ENCODE results near the gene BRD2. TPM values are rescaled to one million over a fixed set of nuclear protein-coding genes. Genes with fewer than 3 reads are reported as not detected.
"Not testable (repeated sequence)": the region's sequence is repeated elsewhere in the genome, so short reads cannot be mapped to it uniquely, and the experiment has no call there.

The BRD2 gene
- total and polyA plus RNA-seq, 5 donors = 73.1 to 100 (median 85.6) TPM

DNA sequence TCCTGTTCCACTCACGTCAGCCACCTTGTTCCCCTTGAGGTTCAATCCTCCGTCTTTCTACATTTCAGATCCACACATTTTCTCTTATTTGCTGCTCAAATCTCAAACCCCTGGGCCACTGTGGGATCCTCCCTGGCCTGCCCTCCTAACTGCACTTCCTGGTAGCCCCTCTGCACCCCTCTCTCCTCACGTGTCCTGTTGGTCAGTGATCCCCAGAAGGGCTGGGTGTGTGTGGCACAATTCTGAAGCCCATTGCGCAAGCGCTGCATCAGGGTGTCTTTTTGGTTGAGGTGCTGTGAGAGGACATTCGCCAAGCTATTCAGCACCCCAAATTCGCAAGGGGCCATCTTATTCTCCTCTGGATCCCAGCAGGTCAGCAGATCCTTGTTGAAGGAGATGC is 29.9 kb upstream of the BRD2 start:
- Histone ChIP-seq H3K4me3 (ENCODE audit: low read length) (no peak overlapping the region), H3K9me3 (ENCODE audit: control insufficient read depth, low read length) (no peaks in the 10 kb centered on the region), H3K27ac (ENCODE audit: low read length) (no peak overlapping the region), H3K27me3 (ENCODE audit: control insufficient read depth, insufficient read depth) (no peaks in the 10 kb centered on the region), H3K4me1 (ENCODE audit: control insufficient read depth, insufficient read depth, low read length) (peaks cover 2% of the 10 kb centered on the region)
- no peak for ATAC-seq
- 86% methylated on average over 7 of the region's 7 CpGs for WGBS
- DNase-seq = no peak
- intact Hi-C loops (cut with DNase I) = loop anchor here in 1 of 4 donors (5.0 kb wide), 1 partner anchor 39 kb away; no protein-coding TSS in a partner anchor

GRCh38 chr6:32940656-32941213 is 27.7 kb upstream of the BRD2 start, which contains the start of gene HLA-DMB:
TSS of gene HLA-DMB (minus strand) at chr6:32941028. CDS start at chr6:32940807, 221 bp downstream.
- H3K27me3 ChIP-seq (ENCODE audit: control insufficient read depth, insufficient read depth) = no peaks in the 10 kb centered on the region
- WGBS = 14% methylated on average over 9 of the region's 9 CpGs
- H3K27ac ChIP-seq (ENCODE audit: low read length) = peak within 1 kb of the TSS; percentile 97
- peak within 1 kb of the TSS; percentile 58 for H3K4me3 ChIP-seq (ENCODE audit: low read length)
- DNase-seq (peak in 2 of 3 donors; percentile 49 to 52), ATAC-seq (peak; percentile 95 to 97)
- H3K4me1 ChIP-seq (ENCODE audit: control insufficient read depth, insufficient read depth, low read length) = peaks cover 2% of the 10 kb centered on the region
- intact Hi-C loops (cut with DNase I) = no loop called here
- no peaks in the 10 kb centered on the region for H3K9me3 ChIP-seq (ENCODE audit: control insufficient read depth, low read length)

- H3K27ac ChIP-seq (ENCODE audit: low read length) = peak overlapping the region; percentile 97
- intact Hi-C loops (cut with DNase I) = no loop called here
- no peak overlapping the region for H3K4me3 ChIP-seq (ENCODE audit: low read length)
- H3K4me1 ChIP-seq (ENCODE audit: control insufficient read depth, insufficient read depth, low read length) = peaks cover 2% of the 10 kb centered on the region
- ATAC-seq (peak in 1 of 2 donors; percentile 16), DNase-seq (peak in 1 of 3 donors; percentile 34)
- H3K9me3 ChIP-seq (ENCODE audit: control insufficient read depth, low read length) = no peaks in the 10 kb centered on the region
- WGBS = 60% methylated on average over 7 of the region's 7 CpGs
- no peaks in the 10 kb centered on the region for H3K27me3 ChIP-seq (ENCODE audit: control insufficient read depth, insufficient read depth)
These were observed 27.1 kb upstream of the BRD2 start for GRCh38 chr6:32941214-32941768.

DNA sequence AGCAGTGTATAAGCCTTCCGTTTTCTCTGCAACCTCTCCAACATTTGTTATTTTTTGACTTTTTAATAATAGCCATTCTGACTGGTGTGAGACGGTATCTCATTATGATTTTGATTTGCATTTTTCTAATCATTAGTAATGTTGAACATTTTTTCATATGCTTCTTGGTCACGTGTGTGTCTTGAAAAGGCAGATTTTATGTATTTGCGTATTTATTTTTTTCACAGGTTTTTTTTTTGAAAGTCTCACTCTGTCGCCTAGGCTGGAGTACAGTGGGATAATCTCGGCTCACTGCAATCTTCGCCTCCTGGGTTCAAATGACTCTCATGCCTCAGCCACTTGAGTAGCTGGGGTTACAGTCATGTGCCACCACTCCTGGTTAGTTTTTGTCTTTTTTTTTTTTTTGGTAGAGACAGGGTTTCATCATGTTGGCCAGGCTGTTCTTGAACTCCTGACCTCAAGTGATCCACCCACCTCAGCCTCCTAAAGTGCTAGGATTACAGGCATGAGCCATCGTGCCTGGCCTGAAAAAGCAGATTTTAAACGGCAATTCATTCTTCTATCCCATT is 25.8 kb upstream of the BRD2 start:
- ATAC-seq; H3K4me1 ChIP-seq (ENCODE audit: control insufficient read depth, insufficient read depth, low read length); H3K4me3 ChIP-seq (ENCODE audit: low read length); intact Hi-C loops (cut with DNase I); H3K27ac ChIP-seq (ENCODE audit: low read length); DNase-seq; H3K9me3 ChIP-seq (ENCODE audit: control insufficient read depth, low read length); H3K27me3 ChIP-seq (ENCODE audit: control insufficient read depth, insufficient read depth): not testable (repeated sequence)
- WGBS = 88% methylated on average over 9 of the region's 9 CpGs

GRCh38 chr6:32943864-32944649 is 24.3 kb upstream of the BRD2 start:
- H3K4me1 ChIP-seq (ENCODE audit: control insufficient read depth, insufficient read depth, low read length) = peaks cover 2% of the 10 kb centered on the region
- intact Hi-C loops (cut with DNase I) = no loop called here

DNA sequence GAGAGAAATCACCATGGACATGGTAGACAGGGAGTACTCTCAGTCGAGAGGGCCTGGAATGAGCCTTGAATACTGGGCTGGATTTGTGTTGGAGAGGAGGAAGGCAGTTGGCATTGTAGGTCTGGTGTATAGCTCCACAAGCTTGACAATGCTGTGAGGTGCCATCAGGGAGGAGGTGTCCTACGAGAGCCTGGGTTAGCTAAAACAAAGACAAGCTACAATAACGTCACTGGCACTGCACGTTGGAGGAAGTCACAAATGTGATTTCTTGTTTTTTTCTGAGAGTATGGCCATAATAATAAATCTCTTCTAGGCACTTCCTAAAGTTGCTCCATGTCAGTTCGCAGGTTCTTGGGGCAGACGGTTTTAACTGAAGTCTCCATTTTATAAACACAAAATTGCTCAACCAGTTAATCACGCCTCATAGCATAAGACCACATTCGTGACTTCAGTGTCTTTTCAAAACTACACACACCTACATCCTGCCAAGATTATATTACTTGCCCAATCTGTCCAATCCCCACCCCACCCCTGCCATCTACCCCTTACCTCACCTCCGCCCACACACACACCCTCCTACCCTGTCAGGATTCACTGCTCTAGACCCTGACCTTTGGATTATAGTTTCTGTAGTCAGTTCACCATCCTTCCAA is 23.2 kb upstream of the BRD2 start:
- Histone ChIP-seq H3K4me3 (ENCODE audit: low read length) (no peak overlapping the region), H3K4me1 (ENCODE audit: control insufficient read depth, insufficient read depth, low read length) (peaks cover 2% of the 10 kb centered on the region), H3K27me3 (ENCODE audit: control insufficient read depth, insufficient read depth) (no peaks in the 10 kb centered on the region), H3K9me3 (ENCODE audit: control insufficient read depth, low read length) (no peaks in the 10 kb centered on the region), H3K27ac (ENCODE audit: low read length) (no peak overlapping the region)
- intact Hi-C loops (cut with DNase I) = no loop called here
- no peak for DNase-seq
- no peak for ATAC-seq
- WGBS = 80% methylated on average over 9 of the region's 9 CpGs

More at GRCh38 chr6:32943864-32944649, 24.3 kb upstream of the BRD2 start:
- Histone ChIP-seq H3K4me3 (ENCODE audit: low read length) (peak overlapping the region; percentile 4), H3K27ac (ENCODE audit: low read length) (no peak overlapping the region), H3K9me3 (ENCODE audit: control insufficient read depth, low read length) (no peaks in the 10 kb centered on the region), H3K27me3 (ENCODE audit: control insufficient read depth, insufficient read depth) (no peaks in the 10 kb centered on the region)
- DNase-seq = peak in 2 of 3 donors; percentile 49 to 57
- ATAC-seq = peak; percentile 31 to 47
- WGBS = 70% methylated on average over 4 of the region's 4 CpGs

DNA sequence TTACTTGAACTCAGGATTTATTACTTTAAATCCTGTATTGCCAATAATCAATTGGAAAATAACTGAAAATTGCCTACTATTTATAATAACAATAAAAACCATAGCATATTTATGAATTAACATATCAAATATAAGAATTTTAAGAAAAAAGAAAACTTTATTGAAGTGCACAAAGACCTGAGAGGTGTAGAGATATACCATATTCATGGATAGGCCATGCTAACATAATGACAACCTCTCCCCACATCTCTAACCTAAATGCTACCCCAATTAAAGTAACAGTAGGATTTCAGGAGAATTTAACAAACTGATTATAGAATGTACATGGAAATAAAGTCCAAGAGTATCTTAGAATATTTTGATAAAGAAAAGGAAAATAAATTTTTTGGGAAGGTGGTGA is 22.4 kb upstream of the BRD2 start:
- H3K27ac ChIP-seq (ENCODE audit: low read length) = no peak overlapping the region
- DNase-seq = no peak
- intact Hi-C loops (cut with DNase I) = no loop called here

DNA sequence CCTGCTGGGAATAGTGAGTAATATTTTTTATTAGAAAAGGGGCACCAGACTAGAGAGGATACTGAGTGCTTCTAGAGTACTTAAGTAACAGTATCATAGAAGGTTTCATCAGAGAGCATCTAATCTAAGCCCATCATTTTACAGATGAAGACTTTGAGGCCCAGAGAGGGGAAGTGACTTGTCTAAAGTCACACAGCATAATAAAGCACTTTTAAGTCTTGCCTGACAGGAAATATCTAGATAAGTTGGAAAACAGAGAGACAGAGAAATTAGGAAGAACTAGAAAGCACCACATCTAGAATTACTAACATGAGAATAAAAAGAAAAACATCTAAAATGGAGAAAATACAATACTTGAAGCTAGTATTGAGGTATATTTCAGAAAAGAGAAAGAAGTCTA is 21.5 kb upstream of the BRD2 start:
- no peak overlapping the region for H3K27ac ChIP-seq (ENCODE audit: low read length)
- no peak for ATAC-seq

More for the DNA sequence above, 22.4 kb upstream of the BRD2 start:
- no peaks in the 10 kb centered on the region for H3K27me3 ChIP-seq (ENCODE audit: control insufficient read depth, insufficient read depth)
- no peak overlapping the region for H3K4me3 ChIP-seq (ENCODE audit: low read length)
- H3K4me1 ChIP-seq (ENCODE audit: control insufficient read depth, insufficient read depth, low read length) = peaks cover 2% of the 10 kb centered on the region
- H3K9me3 ChIP-seq (ENCODE audit: control insufficient read depth, low read length) = no peaks in the 10 kb centered on the region
- no peak for ATAC-seq

DNA sequence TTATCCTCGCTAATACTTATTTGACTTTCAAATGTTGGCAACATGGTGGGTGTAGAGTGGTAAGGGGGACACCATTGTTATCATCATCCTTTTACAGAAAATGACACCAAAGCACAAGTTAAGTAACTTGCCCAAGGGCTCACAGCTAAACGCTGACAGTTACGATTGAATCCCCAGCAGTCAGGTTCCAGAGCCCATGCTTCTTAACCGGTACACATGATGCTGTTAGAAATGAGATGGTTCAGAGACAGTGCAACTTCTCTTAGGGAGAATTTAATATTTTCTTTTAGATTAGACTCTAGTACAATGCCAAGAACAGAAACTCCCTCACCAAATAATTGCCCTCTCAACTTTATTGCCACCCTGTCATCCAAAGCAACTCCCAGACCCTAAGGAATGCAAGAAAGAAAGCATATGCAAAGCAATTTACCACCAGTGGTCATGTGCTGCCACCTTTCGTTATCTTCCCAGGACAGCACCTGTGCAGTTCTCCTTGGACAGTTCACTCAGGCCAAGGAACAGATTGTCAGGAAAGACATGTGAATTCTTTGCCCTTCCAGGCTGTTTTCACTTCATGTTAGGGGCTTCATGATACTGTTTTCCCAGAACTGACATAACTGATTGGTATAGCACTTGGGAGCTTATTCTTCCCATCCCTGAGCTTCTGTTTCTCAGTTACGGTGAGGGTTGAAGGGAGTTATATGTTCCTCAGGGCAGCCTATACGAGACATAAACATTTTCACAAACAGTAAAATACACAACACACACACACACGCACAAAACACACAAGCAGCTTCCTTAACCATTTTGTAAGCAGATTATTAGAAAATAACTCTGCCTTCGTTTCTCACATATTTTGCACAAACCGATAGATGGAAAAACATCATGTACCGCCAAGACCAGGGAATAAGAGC is 20.6 kb upstream of the BRD2 start:
- no peak for ATAC-seq
- DNase-seq = no peak
- intact Hi-C loops (cut with DNase I) = no loop called here
- H3K4me3 ChIP-seq (ENCODE audit: low read length) = no peak overlapping the region
- no peaks in the 10 kb centered on the region for H3K27me3 ChIP-seq (ENCODE audit: control insufficient read depth, insufficient read depth)
- H3K27ac ChIP-seq (ENCODE audit: low read length) = no peak overlapping the region
- H3K9me3 ChIP-seq (ENCODE audit: control insufficient read depth, low read length) = no peaks in the 10 kb centered on the region
- no peaks in the 10 kb centered on the region for H3K4me1 ChIP-seq (ENCODE audit: control insufficient read depth, insufficient read depth, low read length)
- 72% methylated on average over 11 of the region's 11 CpGs for WGBS

More for the DNA sequence above, 21.5 kb upstream of the BRD2 start:
- Histone ChIP-seq H3K27me3 (ENCODE audit: control insufficient read depth, insufficient read depth) (no peaks in the 10 kb centered on the region), H3K4me1 (ENCODE audit: control insufficient read depth, insufficient read depth, low read length) (no peaks in the 10 kb centered on the region), H3K4me3 (ENCODE audit: low read length) (no peak overlapping the region), H3K9me3 (ENCODE audit: control insufficient read depth, low read length) (no peaks in the 10 kb centered on the region)
- intact Hi-C loops (cut with DNase I) = no loop called here
- no peak for DNase-seq

GRCh38 chr6:32949113-32949512 is 19.3 kb upstream of the BRD2 start:
- DNase-seq (peak in 1 of 3 donors; percentile 41), ATAC-seq (no peak)
- WGBS = 87% methylated on average over 9 of the region's 9 CpGs
- no peaks in the 10 kb centered on the region for H3K9me3 ChIP-seq (ENCODE audit: control insufficient read depth, low read length)
- H3K27me3 ChIP-seq (ENCODE audit: control insufficient read depth, insufficient read depth) = no peaks in the 10 kb centered on the region
- intact Hi-C loops (cut with DNase I) = no loop called here
- no peak overlapping the region for H3K27ac ChIP-seq (ENCODE audit: low read length)
- no peaks in the 10 kb centered on the region for H3K4me1 ChIP-seq (ENCODE audit: control insufficient read depth, insufficient read depth, low read length)
- no peak overlapping the region for H3K4me3 ChIP-seq (ENCODE audit: low read length)

All from right cardiac atrium (tissue), 5 donors.